Skeletal muscle satellite cell (primary cell): ENCODE results near the gene SRPX2.

Experiments used
- H3K27me3 ChIP-seq: 2 replicates; pipeline ENCODE4 v1.7.0; 2013; ENCODE audit warnings: low read length; ENCODE audit not compliant: control insufficient read depth, insufficient read depth
- H3K36me3 ChIP-seq: 2 replicates; pipeline ENCODE4 v1.7.0; 2013; ENCODE audit warnings: mild to moderate bottlenecking, control low read depth, low read length; ENCODE audit not compliant: insufficient read depth
- H3K4me1 ChIP-seq: 2 replicates; pipeline ENCODE4 v1.7.0; 2013; ENCODE audit warnings: low read length; ENCODE audit not compliant: control insufficient read depth, insufficient read depth
- H3K4me2 ChIP-seq: 2 replicates; pipeline ENCODE4 v1.7.0; 2013; ENCODE audit warnings: mild to moderate bottlenecking, low read length
- H3K4me3 ChIP-seq: 2 replicates; pipeline ENCODE4 v1.7.0; 2013; ENCODE audit warnings: low read length
- H3K9ac ChIP-seq: 2 replicates; pipeline ENCODE4 v1.7.0; 2013; ENCODE audit warnings: mild to moderate bottlenecking, low read depth, low read length, moderate library complexity
- H3K9me3 ChIP-seq: replicated peaks from 2 replicates; pipeline ENCODE4 v1.7.0; 2013; ENCODE audit warnings: mild to moderate bottlenecking, control low read depth, low read length

Gene SRPX2

DNA sequence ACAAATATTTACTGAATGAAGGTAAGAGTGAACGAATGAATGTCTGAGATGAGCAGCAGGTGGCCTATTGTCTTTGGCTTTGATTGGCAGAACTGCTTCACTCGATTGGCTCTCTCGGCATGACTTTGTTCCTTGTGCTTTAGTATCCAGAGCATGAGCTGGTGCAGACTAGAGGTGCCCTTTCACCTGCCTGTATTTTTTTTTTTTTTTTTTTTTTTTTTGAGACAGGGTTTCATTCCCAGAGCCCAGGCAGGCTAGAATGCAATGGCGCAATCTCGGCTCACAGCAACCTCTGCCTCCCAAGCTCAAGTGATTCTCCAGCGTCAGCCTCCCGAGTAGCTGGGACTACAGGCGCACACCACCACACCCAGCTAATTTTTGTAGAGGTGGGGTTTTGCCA, 38.9 kb downstream of the SRPX2 start:
- H3K9ac ChIP-seq, result no peak overlapping the region
- H3K4me3 ChIP-seq, result no peak overlapping the region
- peaks cover 2% of the 10 kb centered on the region for H3K36me3 ChIP-seq
- peaks cover 25% of the 10 kb centered on the region for H3K4me1 ChIP-seq
- H3K27me3 ChIP-seq, result peaks cover 10% of the 10 kb centered on the region
- H3K4me2 ChIP-seq, result no peak overlapping the region
- H3K9me3 ChIP-seq, result no peaks in the 10 kb centered on the region

DNA sequence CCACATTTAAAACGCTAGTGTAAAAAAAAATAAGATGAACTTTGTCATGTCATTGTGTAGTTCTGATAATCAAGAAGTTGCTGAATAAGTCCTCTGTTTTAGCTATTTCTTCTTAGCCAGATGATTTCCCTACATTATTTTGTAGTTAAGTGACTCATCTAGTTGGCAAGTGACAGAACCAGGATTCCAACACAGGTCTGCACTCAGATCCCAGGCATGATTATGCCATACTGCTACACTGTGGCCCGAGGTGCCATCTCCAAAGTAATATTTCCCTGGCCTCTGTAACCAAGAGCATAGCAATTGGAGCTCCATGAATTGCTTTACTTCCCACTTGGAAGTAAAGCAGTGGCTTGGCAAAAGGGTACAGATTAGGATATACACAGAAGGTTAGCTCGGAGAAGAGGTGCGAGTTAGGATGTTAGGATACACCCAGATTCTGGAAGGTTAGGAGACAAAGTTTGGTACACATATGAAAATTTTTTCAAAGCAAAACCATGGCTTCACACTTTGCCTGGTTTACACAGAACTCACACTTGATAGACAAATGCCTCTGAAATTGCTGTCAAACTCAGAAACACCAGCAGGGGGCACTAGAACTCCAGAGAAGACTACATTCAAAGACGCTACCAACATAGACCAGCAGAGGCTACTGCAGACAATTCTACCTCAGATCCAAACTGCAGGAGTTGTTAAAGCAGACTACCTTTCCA, 41.4 kb downstream of the SRPX2 start:
- no peaks in the 10 kb centered on the region for H3K9me3 ChIP-seq
- no peak overlapping the region for H3K9ac ChIP-seq
- H3K36me3 ChIP-seq, result no peaks in the 10 kb centered on the region
- no peaks in the 10 kb centered on the region for H3K27me3 ChIP-seq
- H3K4me2 ChIP-seq, result peak overlapping the region; percentile 8
- no peak overlapping the region for H3K4me3 ChIP-seq
- H3K4me1 ChIP-seq, result peaks cover 19% of the 10 kb centered on the region

DNA sequence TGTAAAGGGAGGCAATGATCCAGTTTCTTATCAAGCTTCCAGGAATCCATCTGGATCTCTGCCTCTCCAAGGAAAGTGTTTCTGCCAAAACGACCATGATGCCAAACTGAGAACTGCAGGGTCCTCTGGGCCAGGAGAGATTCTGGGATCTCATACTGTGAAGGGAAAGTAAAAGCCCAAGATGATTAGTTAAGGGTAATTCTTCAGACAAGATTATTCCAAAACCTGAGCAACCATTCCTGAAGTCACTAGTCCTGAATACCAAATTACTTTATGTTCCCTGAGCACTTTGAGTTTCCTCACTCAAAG, 42.0 kb downstream of the SRPX2 start:
- no peaks in the 10 kb centered on the region for H3K9me3 ChIP-seq
- H3K4me2 ChIP-seq, result no peak overlapping the region
- no peak overlapping the region for H3K4me3 ChIP-seq

DNA sequence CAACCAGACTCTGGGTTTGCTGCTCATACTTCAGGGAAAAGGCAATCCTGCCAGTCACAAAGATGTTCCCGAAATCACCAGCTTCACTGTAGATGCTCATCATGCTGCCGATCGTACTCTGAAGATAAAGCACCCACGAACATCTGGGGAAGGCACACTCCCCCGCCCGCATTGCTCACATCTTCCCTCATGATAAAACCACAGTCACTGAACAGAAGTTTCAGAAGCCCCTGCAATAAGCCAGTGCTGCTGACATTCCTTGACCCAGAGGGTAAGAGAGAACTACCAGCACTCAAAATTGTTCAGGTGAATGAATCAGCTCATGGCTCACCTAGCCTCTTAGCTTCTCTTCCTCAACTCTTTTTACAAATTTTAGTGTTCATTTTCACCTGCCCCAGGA, 43.1 kb downstream of the SRPX2 start:
- no peak overlapping the region for H3K9ac ChIP-seq
- no peak overlapping the region for H3K4me2 ChIP-seq
- peaks cover 3% of the 10 kb centered on the region for H3K4me1 ChIP-seq
- H3K36me3 ChIP-seq, result no peaks in the 10 kb centered on the region
- H3K4me3 ChIP-seq, result no peak overlapping the region
- H3K9me3 ChIP-seq, result no peaks in the 10 kb centered on the region
- no peaks in the 10 kb centered on the region for H3K27me3 ChIP-seq

More for the DNA sequence above, 42.0 kb downstream of the SRPX2 start:
- H3K27me3 ChIP-seq, result no peaks in the 10 kb centered on the region
- H3K36me3 ChIP-seq, result no peaks in the 10 kb centered on the region
- H3K4me1 ChIP-seq, result peaks cover 15% of the 10 kb centered on the region
- no peak overlapping the region for H3K9ac ChIP-seq

DNA sequence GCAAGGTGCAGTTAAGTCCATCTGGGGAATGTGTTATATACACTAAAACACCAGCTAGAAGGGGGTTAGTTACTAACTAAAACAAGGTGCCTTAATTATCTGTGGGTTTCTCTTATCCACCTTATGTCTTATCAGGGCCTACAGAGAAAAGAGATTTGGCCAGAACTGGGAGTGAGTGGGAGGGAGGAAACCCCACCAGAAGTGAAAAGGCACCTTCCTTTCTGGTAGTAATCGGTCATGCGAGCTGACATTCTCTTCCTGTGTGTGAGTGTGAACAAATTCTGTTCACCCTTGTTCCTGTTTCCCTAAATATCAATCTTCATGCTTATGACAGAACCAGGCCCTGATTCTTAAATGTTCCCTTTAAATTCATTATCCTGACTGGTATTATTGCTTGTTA, 43.5 kb downstream of the SRPX2 start:
- H3K9ac ChIP-seq, result no peak overlapping the region

DNA sequence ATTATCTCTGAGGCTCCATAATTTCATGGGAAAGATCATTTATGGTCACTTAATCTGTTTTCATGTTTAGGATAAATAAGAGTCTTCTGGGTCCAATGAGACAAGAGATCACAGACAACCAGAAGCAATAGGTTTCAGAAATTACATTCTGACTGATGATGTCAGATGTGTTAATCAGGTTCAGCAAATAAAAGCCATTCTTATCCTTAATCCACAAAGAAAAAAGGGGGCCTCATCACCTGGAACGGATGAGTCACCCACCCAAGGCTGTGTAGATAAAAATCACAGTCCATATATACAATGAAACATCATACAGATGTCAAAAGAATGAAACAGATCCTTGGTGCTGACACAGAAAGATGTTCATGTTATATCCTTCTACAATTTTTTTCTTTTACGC, 51.3 kb downstream of the SRPX2 start:
- Histone ChIP-seq H3K9me3 (no peaks in the 10 kb centered on the region), H3K4me2 (no peak overlapping the region), H3K27me3 (no peaks in the 10 kb centered on the region), H3K9ac (no peak overlapping the region), H3K36me3 (no peaks in the 10 kb centered on the region), H3K4me1 (no peaks in the 10 kb centered on the region), H3K4me3 (no peak overlapping the region)

More for the DNA sequence above, 43.5 kb downstream of the SRPX2 start:
- Histone ChIP-seq H3K36me3 (no peaks in the 10 kb centered on the region), H3K27me3 (no peaks in the 10 kb centered on the region), H3K4me2 (no peak overlapping the region), H3K4me1 (peaks cover 3% of the 10 kb centered on the region), H3K4me3 (no peak overlapping the region), H3K9me3 (no peaks in the 10 kb centered on the region)

DNA sequence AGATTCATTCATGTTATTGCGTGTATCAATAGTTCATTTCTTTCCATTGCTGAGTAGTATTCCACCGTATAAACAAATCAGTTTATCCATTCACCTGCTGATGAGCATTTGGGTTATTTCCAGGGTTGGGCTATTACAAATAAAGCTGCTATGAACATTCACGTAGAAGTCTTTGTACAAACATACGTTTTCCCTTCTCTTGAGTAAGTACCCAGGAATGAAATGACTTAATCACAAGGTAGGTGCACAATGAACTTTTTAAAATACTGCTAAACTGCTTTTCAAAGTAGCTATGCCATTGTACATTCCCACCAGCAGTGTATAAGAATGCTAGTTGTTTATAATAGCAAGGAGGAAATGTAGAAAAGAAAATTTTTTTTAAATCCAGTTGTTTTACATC, 52.0 kb downstream of the SRPX2 start:
- Histone ChIP-seq H3K4me2 (no peak overlapping the region), H3K4me3 (no peak overlapping the region), H3K4me1 (no peaks in the 10 kb centered on the region), H3K9ac (no peak overlapping the region), H3K9me3 (no peaks in the 10 kb centered on the region), H3K36me3 (no peaks in the 10 kb centered on the region), H3K27me3 (no peaks in the 10 kb centered on the region)

DNA sequence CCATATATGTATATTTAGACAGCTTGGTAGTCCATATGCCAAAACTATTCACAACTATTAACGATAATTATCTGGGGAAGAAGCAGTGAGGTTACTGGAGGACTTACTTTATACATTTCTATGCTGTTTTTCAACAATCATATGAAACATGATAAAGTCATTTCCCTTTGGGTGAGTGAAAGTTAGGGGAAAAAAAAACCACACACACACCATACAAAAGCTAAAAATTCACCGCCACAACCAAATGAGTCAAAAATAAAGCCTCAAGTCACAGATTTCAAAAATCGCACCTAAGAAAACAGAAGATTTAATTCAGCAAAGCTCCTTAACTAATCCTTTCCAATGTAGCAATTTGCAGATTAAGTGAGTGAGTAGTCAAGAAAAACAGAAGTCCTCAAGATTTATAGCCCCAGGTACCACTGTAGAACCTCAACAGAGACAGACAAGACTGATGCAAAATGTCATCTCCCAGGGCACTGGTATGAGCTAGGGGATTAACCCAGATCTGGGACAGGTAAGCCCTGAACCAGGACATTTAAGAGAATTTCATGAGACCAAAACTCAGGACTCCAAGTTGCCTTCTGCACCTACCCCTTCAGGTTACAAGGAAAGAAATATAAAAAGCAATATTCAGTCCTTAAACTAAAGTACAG, 52.8 kb downstream of the SRPX2 start:
- H3K9ac ChIP-seq, result no peak overlapping the region
- H3K36me3 ChIP-seq, result no peaks in the 10 kb centered on the region
- H3K4me1 ChIP-seq, result no peaks in the 10 kb centered on the region
- no peak overlapping the region for H3K4me2 ChIP-seq
- no peaks in the 10 kb centered on the region for H3K9me3 ChIP-seq
- H3K27me3 ChIP-seq, result no peaks in the 10 kb centered on the region
- no peak overlapping the region for H3K4me3 ChIP-seq

DNA sequence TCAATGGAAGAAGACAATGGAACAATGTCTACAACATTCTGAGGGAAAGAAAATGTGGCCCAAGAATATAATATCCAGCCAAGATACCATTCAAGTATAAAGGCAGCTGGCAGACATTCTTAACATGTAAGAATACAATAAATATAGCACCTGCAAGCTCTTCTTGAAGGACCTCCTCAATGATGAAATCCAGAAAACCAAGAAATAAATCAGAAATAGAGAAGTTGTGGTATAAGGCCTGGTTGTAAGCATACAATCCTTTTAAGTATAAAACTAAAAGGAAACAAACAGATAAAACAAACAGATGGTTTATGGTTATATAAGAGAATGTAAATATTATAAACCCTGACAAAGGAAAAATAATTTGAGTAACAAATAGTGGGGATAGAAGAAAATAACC, 54.6 kb downstream of the SRPX2 start:
- no peak overlapping the region for H3K4me2 ChIP-seq
- H3K9ac ChIP-seq, result no peak overlapping the region
- no peaks in the 10 kb centered on the region for H3K27me3 ChIP-seq
- no peaks in the 10 kb centered on the region for H3K9me3 ChIP-seq
- H3K36me3 ChIP-seq, result no peaks in the 10 kb centered on the region
- no peak overlapping the region for H3K4me3 ChIP-seq
- H3K4me1 ChIP-seq, result no peaks in the 10 kb centered on the region

DNA sequence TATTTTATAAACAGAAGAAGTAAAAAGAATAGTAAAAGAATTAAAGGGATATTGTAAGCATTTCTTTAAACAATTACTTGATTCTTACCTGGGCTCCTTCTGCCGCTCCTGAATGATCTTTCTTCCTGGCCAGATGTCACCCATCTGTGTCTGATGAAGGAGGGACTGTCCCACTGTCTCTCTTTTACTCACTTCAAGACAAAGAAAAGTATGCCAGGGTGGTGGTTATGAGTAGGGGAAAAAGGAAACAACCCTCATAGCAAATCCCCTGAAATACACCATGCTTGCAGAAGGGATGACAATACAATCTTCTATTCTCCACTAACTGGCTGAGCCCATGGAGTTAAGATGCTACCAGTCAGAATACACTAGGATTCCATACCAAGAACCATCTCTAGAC, 56.8 kb downstream of the SRPX2 start:
- Histone ChIP-seq H3K9ac (no peak overlapping the region), H3K4me1 (no peaks in the 10 kb centered on the region), H3K9me3 (no peaks in the 10 kb centered on the region), H3K4me3 (no peak overlapping the region), H3K4me2 (no peak overlapping the region), H3K36me3 (no peaks in the 10 kb centered on the region), H3K27me3 (no peaks in the 10 kb centered on the region)

DNA sequence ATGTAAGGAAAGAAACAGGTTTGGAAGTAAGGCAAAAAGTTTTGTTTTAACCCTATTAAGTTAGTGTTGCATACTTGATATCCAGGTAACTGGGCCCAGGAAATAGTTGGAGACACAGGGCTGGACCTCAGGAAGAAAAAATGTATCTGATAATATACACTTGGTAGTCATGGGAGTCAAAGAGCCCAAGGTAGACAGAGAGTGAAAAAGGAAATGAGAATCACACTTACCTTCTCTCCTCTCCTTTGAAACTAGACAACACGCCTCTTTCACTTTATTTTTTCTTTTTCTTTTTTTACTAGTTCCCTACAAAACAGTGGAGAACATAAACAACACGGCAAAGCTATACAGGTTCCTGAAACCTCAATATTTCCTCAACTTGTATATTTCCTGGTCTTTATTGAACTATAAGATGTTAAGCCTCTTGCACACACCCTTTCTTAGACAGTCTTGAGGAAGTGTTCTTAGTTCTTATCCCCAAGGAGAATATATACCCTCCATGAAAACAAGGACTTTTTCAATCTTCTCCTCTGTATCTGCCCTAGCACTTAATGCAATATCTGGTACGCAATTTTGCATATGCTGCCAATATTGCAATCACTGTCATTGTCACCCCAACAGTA, 60.7 kb downstream of the SRPX2 start:
- H3K4me1 ChIP-seq, result no peaks in the 10 kb centered on the region
- no peaks in the 10 kb centered on the region for H3K9me3 ChIP-seq
- no peak overlapping the region for H3K9ac ChIP-seq
- H3K27me3 ChIP-seq, result no peaks in the 10 kb centered on the region
- no peak overlapping the region for H3K4me2 ChIP-seq
- H3K4me3 ChIP-seq, result no peak overlapping the region
- no peaks in the 10 kb centered on the region for H3K36me3 ChIP-seq

DNA sequence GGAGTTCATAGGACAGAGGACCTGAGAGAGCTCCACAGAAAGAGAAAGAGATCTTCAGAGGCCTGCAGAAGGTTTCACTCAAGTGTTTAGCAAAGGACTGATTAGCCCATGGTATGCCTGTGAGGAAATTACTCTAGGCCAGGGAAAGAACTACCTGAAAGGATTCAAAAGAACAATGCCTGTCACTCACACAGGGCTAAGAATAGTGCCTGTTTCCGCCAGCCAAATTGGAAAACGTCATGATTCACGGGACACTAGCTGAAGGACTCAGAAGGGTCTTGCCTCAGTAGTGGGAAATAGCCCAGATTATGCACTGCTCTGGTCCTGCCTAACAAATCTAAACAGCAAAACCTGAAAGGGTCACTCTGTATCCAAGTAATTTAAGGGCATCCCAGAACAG, 66.8 kb downstream of the SRPX2 start:
- no peak overlapping the region for H3K4me3 ChIP-seq
- no peak overlapping the region for H3K9ac ChIP-seq
- no peaks in the 10 kb centered on the region for H3K36me3 ChIP-seq
- no peak overlapping the region for H3K4me2 ChIP-seq
- H3K27me3 ChIP-seq, result no peaks in the 10 kb centered on the region
- no peaks in the 10 kb centered on the region for H3K9me3 ChIP-seq
- H3K4me1 ChIP-seq, result no peaks in the 10 kb centered on the region
